HG03103 (cell line): ENCODE measurements around the gene STK11.
A peak's percentile ranks its signal among the peaks of the same experiment; 100 is the strongest.
"Not testable (repeated sequence)": the region's sequence is repeated elsewhere in the genome, so short reads cannot be mapped to it uniquely, and the experiment has no call there.

Source experiments
- ATAC-seq: cut with Tn5 transposase; IDR thresholded peaks from one replicate; pipeline ENCODE4 v1.9.1; 2021; ENCODE audit warnings: low read depth; ENCODE audit not compliant: unreplicated experiment

The STK11 gene

GRCh38 chr19:1246265-1247087 is 40.9 kb downstream of the STK11 start:
- not testable (repeated sequence) for ATAC-seq

- ATAC-seq, result no peak
These were observed 42.2 kb downstream of the STK11 start for GRCh38 chr19:1247748-1248138.

GRCh38 chr19:1248139-1248785 is 42.7 kb downstream of the STK11 start, which contains the start of gene MIDN:
Gene MIDN, plus strand, starts transcription at chr19:1248583. Its CDS starts 1,714 bp downstream, at chr19:1250297.
- peak; percentile 10 for ATAC-seq

GRCh38 chr19:1248786-1249297 is 43.3 kb downstream of the STK11 start:
- peak; percentile 18 for ATAC-seq

- peak; percentile 37 for ATAC-seq
These were observed 43.9 kb downstream of the STK11 start for GRCh38 chr19:1249298-1249989.

GRCh38 chr19:1249990-1250436 is 44.4 kb downstream of the STK11 start:
- ATAC-seq, result no peak

GRCh38 chr19:1250437-1251260 is 45.1 kb downstream of the STK11 start:
- ATAC-seq, result no peak

- no peak for ATAC-seq
These were observed 46.0 kb downstream of the STK11 start for GRCh38 chr19:1251330-1252220.

GRCh38 chr19:1252221-1252820 is 46.7 kb downstream of the STK11 start:
- no peak for ATAC-seq

GRCh38 chr19:1252821-1253513 is 47.4 kb downstream of the STK11 start:
- no peak for ATAC-seq

GRCh38 chr19:1253514-1254080 is 48.0 kb downstream of the STK11 start:
- ATAC-seq, result no peak

GRCh38 chr19:1254081-1254527 is 48.5 kb downstream of the STK11 start:
- ATAC-seq, result no peak

GRCh38 chr19:1254530-1255185 is 49.1 kb downstream of the STK11 start:
- no peak for ATAC-seq

GRCh38 chr19:1255186-1256161 is 49.9 kb downstream of the STK11 start:
- ATAC-seq, result no peak

- ATAC-seq, result no peak
These were observed 51.3 kb downstream of the STK11 start for GRCh38 chr19:1256646-1257474.
